Activated T-helper 9 cell treated with anti-CD3 and anti-CD28 coated beads, Interleukin-2, amount 50 U/mL, for 16 hours (primary cell): ENCODE data around the gene SOX12.

Experiments
- DNase-seq: peaks from one replicate; pipeline ENCODE4 v3.0.0-alpha.2; 2020; ENCODE audit warnings: low read depth

The SOX12 gene

DNA sequence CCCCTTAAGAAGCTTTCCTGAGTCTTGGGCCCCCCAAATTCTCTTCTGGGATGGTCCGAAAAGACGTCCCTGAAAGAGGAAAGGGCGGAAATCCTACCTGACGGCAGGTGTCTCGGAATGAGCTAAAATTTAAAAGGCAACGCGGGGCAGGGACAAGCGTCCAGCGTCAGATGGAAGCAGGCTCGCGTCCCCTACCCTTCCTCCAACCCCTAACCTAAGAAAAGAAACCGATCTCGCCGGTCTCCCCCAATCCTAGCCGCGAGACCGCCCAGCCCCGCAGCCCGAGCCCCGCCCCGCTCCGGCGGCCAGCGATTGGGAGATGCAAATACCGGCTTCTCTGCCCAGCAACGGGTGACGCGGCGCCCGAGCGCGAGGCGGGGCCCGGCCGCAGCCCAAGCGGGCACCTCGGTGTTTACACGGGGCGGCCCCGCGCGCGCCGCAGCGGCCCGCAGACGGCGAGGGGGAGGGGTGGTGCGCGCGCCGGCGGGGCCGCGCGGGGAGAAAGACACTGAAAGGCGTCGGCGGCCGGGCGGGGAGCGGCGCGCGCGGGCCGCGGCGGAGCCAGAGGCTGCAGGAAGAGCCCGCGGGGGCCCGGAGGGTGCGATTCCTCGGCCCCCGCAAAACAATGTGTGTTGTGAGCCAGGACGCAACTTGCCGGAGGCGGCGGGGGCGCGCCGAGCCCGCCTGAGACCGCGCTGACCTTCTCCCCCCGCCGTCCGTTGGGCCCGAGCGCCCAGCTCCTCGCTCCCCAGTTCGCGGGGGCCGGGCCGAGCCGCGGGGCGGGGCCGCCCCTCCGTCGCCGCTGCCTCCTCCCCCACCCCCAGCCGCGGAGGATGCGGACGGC is at the start of gene SOX12:
SOX12 (plus strand) TSS at position 508 of the 844 bp plus-strand sequence. CDS start 373 bp downstream, outside the sequence.
- DNase-seq: peak; percentile 96

GRCh38 chr20:275791-276190 is 49.6 kb upstream of the SOX12 start:
- DNase-seq: no peak

DNA sequence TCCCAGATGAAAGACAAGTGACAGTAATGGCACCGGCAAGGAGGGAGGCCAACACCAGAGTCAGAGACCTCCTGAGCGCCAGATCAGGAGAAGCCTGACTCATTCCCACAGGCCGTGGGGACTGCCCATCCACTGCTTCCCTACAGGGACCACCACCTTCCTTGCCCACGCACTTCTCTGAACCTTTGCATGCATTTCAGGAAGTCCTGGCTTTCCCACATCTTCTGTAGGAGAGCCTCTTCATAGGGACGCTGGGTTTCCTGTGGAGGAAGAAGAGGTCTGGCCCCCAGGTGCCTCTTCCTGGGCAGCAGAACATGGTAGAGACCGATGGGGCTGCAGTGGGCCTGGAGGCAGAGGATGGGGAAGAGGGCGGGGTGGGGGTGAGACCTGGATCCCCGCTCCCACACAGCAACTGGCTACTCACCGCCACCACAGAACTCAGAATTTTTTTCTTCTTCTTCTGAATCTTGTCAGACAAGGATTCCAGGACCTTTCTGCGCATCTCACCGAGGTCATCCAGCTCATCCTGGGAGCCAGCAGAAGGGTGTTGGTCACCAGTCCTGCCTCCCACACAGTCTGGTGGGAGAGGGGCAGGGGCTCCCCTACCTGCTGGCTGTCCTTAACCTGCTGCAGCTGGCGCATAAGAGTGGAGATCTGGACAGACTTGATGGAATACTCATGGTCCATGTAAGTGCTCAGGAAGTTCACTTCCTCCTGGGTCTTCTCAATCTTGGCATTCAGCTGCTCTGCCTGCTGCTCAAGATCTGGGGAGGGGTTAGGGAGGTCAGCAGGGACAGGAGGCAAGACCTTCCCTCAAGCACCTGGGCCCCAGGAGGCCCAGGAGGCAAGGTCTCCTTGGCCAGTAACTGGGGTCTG is 48.5 kb upstream of the SOX12 start:
- no peak for DNase-seq

DNA sequence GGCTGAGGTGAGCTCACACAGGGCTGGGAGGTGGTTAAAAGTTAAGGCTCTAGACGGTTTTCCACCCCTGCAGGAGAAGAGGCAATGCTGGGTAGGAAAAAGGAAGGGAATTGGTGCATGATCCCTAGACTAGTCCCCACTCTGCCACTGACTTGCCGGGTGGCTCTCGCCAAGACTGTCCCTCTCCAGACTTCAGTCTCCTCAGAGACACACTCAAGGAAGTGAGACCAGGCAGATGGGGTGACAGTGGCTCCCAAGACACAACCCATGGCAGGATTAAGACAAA is 47.9 kb upstream of the SOX12 start:
- DNase-seq: no peak

DNA sequence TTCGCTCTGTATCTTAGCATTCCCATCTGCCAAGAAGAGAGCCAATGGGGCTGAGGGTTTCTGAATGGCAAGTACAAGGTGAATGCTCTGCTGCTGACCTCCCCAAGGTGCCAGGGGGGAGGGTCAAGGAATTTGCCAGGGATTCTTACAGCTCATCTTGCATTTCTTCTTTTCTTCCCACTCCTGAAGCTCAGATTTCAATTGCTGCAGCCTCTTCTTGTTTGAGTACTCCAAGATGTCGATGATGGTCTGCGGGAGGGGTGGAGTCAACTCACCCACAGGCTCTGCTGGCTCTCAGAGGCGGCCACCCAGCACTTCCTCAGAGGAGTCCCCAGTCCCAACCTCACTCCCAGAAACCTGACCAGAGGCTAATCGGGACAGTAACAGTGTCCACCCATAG is 47.2 kb upstream of the SOX12 start:
- no peak for DNase-seq

- DNase-seq: no peak
Measured at GRCh38 chr20:278607-279571, 46.5 kb upstream of the SOX12 start.

DNA sequence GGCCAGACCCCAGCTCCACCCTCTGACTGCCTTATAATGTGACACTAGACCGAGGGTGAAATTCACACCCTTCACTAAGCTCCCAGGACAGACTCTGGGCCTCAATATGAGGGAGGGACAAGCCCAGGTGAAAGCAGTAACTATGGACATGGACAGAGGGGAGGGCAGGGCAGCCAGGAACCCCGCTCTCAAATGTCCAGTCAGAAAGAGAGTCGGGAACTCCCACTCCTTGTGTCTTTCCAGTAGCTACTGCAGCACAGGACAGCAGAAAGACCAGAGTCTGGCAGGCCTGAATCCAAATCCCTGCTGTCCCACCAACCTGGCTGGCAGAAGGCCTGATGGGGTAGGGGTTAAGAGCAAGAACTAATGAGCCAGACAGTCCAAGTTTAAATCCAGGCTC is 41.2 kb upstream of the SOX12 start:
- no peak for DNase-seq

DNA sequence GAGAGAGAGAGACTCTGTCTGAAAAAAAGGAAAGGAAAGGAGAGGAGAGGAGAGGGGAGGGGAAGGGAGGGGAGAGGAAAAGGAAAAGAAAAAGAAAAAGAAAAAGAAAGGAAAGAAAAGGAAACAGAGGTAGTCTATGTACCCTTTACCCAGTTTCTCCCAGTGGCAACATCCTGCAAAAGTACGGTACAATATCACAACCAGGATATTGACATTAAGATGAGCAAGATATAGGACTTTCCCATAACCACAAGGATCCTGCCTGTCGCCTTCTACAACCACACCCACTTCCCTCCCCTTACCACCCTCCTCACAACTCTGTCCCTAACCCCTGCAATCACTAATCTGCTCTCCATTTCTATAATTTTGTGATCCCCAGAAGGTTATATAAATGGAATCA is 38.8 kb upstream of the SOX12 start:
- DNase-seq: no peak

- DNase-seq: no peak
Measured at GRCh38 chr20:288956-289692, 36.2 kb upstream of the SOX12 start.

GRCh38 chr20:289693-290083 is 35.7 kb upstream of the SOX12 start:
- DNase-seq: no peak

DNA sequence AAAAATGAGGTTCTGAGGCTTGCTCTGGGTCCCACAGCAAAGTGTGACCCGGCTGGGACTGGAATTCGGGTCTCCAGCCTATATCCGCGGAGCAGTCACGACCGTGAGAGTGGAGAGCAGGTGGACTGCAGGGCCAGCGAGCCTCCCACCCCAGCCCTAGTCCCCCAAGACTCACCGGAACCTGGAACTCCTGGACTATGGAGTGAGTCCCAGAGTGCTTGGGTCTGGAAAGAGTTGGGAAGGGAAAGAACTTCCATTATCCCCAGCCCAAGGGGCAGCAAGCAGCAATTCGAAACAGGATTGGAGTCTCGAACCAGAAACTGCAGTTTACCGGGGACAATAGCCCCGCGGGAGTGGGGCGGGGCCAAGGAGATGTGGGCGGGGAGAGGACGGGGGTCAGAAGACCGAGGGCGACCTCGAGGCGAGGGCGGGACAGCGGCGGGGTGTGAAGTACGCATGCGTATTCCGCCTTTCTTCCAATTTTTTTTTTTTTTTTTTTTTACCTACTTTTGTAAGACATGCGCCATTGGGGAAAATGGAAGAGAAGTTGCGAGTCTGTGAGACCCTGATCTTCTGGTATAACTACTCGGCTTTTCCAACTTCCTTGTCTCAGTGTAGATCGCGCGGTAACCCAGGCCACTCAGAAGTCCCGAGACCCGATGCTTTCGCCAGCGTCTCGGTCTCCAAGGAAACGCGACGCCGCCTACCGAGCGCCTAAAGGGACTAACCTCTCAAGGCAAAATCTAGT is 35.1 kb upstream of the SOX12 start, which contains the start of gene C20orf96:
C20orf96 (minus strand) TSS at position 667 of the 748 bp plus-strand sequence; CDS start at position 527, 140 bp downstream.
- peak; percentile 73 for DNase-seq

GRCh38 chr20:294602-295001 is 30.8 kb upstream of the SOX12 start:
- no peak for DNase-seq

- no peak for DNase-seq
Measured at GRCh38 chr20:295804-296203, 29.5 kb upstream of the SOX12 start.

DNA sequence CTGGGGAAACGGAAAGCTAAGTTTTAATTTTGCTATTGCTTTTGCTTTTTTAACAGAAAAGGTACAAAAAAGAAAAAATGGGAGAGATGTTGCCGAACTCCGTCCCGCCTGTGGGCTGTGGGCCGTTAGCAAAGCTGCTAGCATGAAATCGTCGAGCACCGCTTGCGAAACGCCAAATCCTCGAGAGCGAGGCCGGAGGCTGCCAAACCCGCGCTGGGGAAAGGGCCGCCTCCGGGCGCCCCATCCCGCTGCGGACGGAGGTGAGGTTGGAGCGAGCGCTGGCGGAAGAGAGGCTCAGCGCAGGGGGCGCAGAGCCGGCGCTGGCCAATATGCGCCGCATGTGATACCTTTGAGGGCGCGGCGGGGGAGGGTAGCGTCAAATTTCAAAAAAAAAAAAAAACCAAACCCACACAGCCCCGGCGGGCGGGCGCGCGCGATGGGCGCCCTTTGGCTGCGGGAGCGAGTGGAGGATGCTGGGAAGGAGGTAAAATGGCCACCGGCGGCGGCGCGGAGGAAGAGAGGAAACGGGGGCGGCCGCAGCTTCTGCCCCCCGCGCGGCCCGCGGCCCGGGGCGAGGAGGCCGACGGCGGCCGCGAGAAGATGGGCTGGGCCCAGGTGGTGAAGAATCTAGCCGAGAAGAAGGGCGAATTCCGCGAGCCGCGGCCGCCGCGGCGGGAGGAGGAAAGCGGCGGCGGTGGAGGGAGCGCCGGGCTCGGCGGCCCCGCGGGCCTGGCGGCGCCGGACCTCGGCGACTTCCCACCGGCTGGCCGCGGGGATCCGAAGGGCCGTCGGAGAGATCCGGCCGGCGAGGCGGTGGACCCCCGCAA is 28.0 kb upstream of the SOX12 start, which contains the start of gene ZCCHC3:
ZCCHC3 (plus strand) TSS at position 473 of the 827 bp plus-strand sequence; CDS start at position 490, 17 bp downstream.
- DNase-seq: peak; percentile 75

GRCh38 chr20:297925-298775 is 27.2 kb upstream of the SOX12 start:
- DNase-seq: peak; percentile 26

DNA sequence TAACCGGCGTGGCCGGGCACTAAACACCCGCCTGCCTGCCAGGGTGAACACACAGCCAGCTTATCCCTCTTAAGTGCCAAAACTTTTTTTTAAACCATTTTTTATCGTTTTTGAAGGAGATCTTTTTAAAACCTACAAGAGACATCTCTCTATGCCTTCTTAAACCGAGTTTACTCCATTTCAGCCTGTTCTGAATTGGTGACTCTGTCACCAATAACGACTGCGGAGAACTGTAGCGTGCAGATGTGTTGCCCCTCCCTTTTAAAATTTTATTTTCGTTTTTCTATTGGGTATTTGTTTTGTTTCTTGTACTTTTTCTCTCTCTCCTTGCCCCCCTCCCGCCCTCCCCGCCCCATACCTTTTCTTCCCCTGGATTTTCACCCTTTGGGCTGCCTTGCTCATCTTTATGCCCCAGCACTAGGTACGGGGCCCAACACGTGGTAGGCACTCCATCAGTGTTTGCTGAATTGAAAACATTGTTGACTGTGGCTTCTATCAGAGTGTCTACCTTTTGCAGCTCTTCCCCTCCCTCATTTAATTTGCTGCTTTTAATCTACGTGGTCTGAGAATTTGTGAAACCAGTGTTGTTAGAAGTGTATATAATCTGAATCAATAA is 26.5 kb upstream of the SOX12 start:
- no peak for DNase-seq

DNA sequence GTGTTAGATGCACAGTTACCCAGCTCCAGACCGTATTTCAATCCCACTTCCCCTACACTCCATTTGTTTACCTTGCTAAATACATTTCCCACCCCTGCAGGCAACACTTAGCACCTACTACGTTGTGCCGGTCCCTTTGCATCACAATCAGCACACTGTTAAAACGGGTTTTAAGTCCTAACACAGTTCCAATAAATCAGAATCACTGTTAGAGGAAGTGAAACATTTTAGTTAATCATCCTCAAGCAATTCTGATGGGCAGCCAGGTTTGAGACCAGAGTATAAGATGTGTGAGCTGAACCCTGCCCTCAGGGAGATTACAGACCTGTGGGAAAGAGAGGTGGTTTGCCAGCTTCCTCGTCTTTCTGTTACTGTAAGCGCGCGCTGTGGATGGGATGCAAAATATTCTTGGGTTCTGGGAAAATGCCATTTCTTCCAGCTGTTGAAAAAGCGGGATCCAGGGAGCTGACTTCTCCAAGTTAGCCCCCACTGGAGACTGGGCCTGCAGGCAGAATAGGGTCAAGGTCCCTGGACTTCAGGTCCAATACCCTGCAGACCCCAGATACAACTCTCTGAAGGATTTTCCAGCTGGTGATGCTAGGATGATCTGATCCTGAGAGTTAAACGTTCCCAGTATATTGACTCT is 24.9 kb upstream of the SOX12 start:
- no peak for DNase-seq
